ENCODE data around the gene ZFP92.

GRCh38 chrX:153457827-153458466 is 46.7 kb downstream of the ZFP92 start:
- no peak for TF ChIP-seq CTCF (conservative IDR thresholded peaks at IDR 0.05)
- no peak for TF ChIP-seq ZFX (IDR thresholded peaks at IDR 0.05)

Data from C4-2B (cell line).